Lower lobe of right lung (tissue), 2 donors: ENCODE data around the gene EEFSEC. TPM values are rescaled to one million over a fixed set of nuclear protein-coding genes. Genes with fewer than 3 reads are reported as not detected.

Experiments used
- ATAC-seq, 2 donors: fragments of 200-7000 bp; cut with Tn5 transposase; one replicate each; pipeline ENCODE4 v1.9.1; 2020 to 2022; ENCODE audit warnings: mild to moderate bottlenecking in 2 of 2, moderate library complexity in 2 of 2
- DNase-seq: peaks from one replicate; pipeline ENCODE4 v3.0.0-alpha.2; 2020
- H3K27ac ChIP-seq: fragments of 200-600 bp; one replicate; pipeline ENCODE4 v1.8.0; 2022
- H3K27me3 ChIP-seq: fragments of 200-600 bp; one replicate; pipeline ENCODE4 v1.8.0; 2022; ENCODE audit warnings: low read depth
- H3K36me3 ChIP-seq: fragments of 200-600 bp; one replicate; pipeline ENCODE4 v1.8.0; 2022; ENCODE audit warnings: mild to moderate bottlenecking
- H3K4me1 ChIP-seq: fragments of 200-600 bp; one replicate; pipeline ENCODE4 v1.8.0; 2022
- H3K4me3 ChIP-seq: fragments of 200-600 bp; one replicate; pipeline ENCODE4 v1.8.0; 2022; ENCODE audit warnings: mild to moderate bottlenecking
- H3K9me3 ChIP-seq: fragments of 200-600 bp; one replicate; pipeline ENCODE4 v1.8.0; 2022
- CTCF ChIP-seq: fragments of 200-600 bp; IDR thresholded peaks from one replicate; pipeline ENCODE4 v1.8.0; 2022; ENCODE audit warnings: antibody characterized with exemption, mild to moderate bottlenecking
- intact Hi-C: fragments of 100-400 bp; cut with DNase I; formaldehyde crosslinking; loops from one replicate; pipeline ENCODE4 v1.11.0; 2022
- total RNA-seq: library from RNA; stranded (reverse); fragmentation: NEBNext Ultra II Directional; extraction: Animal tissue kit (Norgen Biotek cat#: 25700); gene quantifications from one replicate; pipeline ENCODE4 v1.2.1, GENCODE V29; 2021
- donor health status: DM: no; HTN: yes; CAD: no; lungs with severe emphysema.

The EEFSEC gene
- total RNA-seq, 1 donor from 2014 or later, result 15.6 TPM

GRCh38 chr3:128344052-128344735 is 190.9 kb downstream of the EEFSEC start:
- no peak for DNase-seq
- no peak for TF ChIP-seq CTCF

GRCh38 chr3:128345196-128345595 is 191.9 kb downstream of the EEFSEC start:
- no peak overlapping the region for H3K27ac ChIP-seq
- no peak overlapping the region for H3K4me3 ChIP-seq
- H3K36me3 ChIP-seq, result peaks cover 23% of the 10 kb centered on the region
- no peak for TF ChIP-seq CTCF
- intact Hi-C loops, result no loop called here
- H3K27me3 ChIP-seq, result no peaks in the 10 kb centered on the region
- no peak for ATAC-seq
- H3K4me1 ChIP-seq, result peaks cover 7% of the 10 kb centered on the region
- DNase-seq, result no peak
- no peaks in the 10 kb centered on the region for H3K9me3 ChIP-seq

More at GRCh38 chr3:128344052-128344735, 190.9 kb downstream of the EEFSEC start:
- no peak overlapping the region for H3K4me3 ChIP-seq
- peaks cover 7% of the 10 kb centered on the region for H3K4me1 ChIP-seq
- no peaks in the 10 kb centered on the region for H3K9me3 ChIP-seq
- ATAC-seq, result no peak
- intact Hi-C loops, result no loop called here
- peaks cover 23% of the 10 kb centered on the region for H3K36me3 ChIP-seq
- H3K27me3 ChIP-seq, result no peaks in the 10 kb centered on the region
- no peak overlapping the region for H3K27ac ChIP-seq

- Histone ChIP-seq H3K4me3 (no peak overlapping the region), H3K27ac (no peak overlapping the region), H3K4me1 (peaks cover 7% of the 10 kb centered on the region), H3K9me3 (no peaks in the 10 kb centered on the region), H3K27me3 (no peaks in the 10 kb centered on the region), H3K36me3 (peaks cover 21% of the 10 kb centered on the region)
- ATAC-seq, result no peak
- DNase-seq, result no peak
- intact Hi-C loops, result no loop called here
- no peak for TF ChIP-seq CTCF
Observed at GRCh38 chr3:128346562-128346961, 193.3 kb downstream of the EEFSEC start.

GRCh38 chr3:128347282-128347681 is 194.0 kb downstream of the EEFSEC start:
- no peak overlapping the region for H3K4me3 ChIP-seq
- no peaks in the 10 kb centered on the region for H3K9me3 ChIP-seq
- peaks cover 7% of the 10 kb centered on the region for H3K4me1 ChIP-seq
- ATAC-seq, result no peak
- peaks cover 15% of the 10 kb centered on the region for H3K36me3 ChIP-seq
- TF ChIP-seq CTCF, result no peak
- no peak for DNase-seq
- H3K27me3 ChIP-seq, result no peaks in the 10 kb centered on the region
- H3K27ac ChIP-seq, result no peak overlapping the region
- intact Hi-C loops, result no loop called here

- H3K9me3 ChIP-seq, result no peaks in the 10 kb centered on the region
- DNase-seq (no peak), ATAC-seq (no peak)
- no peak overlapping the region for H3K27ac ChIP-seq
- intact Hi-C loops, result no loop called here
- H3K27me3 ChIP-seq, result no peaks in the 10 kb centered on the region
- peaks cover 7% of the 10 kb centered on the region for H3K36me3 ChIP-seq
- H3K4me1 ChIP-seq, result peaks cover 6% of the 10 kb centered on the region
- no peak overlapping the region for H3K4me3 ChIP-seq
- TF ChIP-seq CTCF, result no peak
Observed at GRCh38 chr3:128348075-128348474, 194.8 kb downstream of the EEFSEC start.
